Astrocyte of the cerebellum (primary cell): ENCODE measurements around the gene ATF7.

Experiments
- DNase-seq: peaks from one replicate; pipeline ENCODE4 v3.0.0-alpha.2; 2011; ENCODE audit warnings: low read depth
- H3K4me3 ChIP-seq: 2 replicates; pipeline ENCODE4 v1.5.1; 2011; ENCODE audit warnings: mild to moderate bottlenecking, low read depth, low read length, moderate library complexity
- CTCF ChIP-seq: IDR thresholded peaks from 2 replicates; pipeline ENCODE4 v1.5.1; 2012; ENCODE audit warnings: low read length, low read depth, moderate library complexity, mild to moderate bottlenecking; ENCODE audit errors: missing control alignments
- in situ Hi-C: cut with HindIII; loops from 2 replicates; pipeline ENCODE4 v1.10.0; 2017; ENCODE audit warnings: low sequenced_read_pairs

The ATF7 gene

GRCh38 chr12:53493610-53494391 is 132.4 kb downstream of the ATF7 start:
- in situ Hi-C loops: no loop called here
- H3K4me3 ChIP-seq: peak overlapping the region; percentile 45
- DNase-seq: no peak
- no peak for TF ChIP-seq CTCF

GRCh38 chr12:53492830-53493609 is 133.2 kb downstream of the ATF7 start:
- in situ Hi-C loops: no loop called here
- DNase-seq: peak; percentile 49
- peak overlapping the region; percentile 45 for H3K4me3 ChIP-seq
- TF ChIP-seq CTCF: no peak

GRCh38 chr12:53492188-53492587 is 134.0 kb downstream of the ATF7 start:
- TF ChIP-seq CTCF: no peak
- in situ Hi-C loops: no loop called here
- no peak for DNase-seq
- H3K4me3 ChIP-seq: peak overlapping the region; percentile 45

- TF ChIP-seq CTCF: no peak
- DNase-seq: no peak
- in situ Hi-C loops: no loop called here
- no peak overlapping the region for H3K4me3 ChIP-seq
Measured at GRCh38 chr12:53489242-53489864, 136.8 kb downstream of the ATF7 start.

- no peak for TF ChIP-seq CTCF
- in situ Hi-C loops: no loop called here
- H3K4me3 ChIP-seq: no peak overlapping the region
- no peak for DNase-seq
Measured at GRCh38 chr12:53486736-53487487, 139.3 kb downstream of the ATF7 start.
